Midbrain (tissue), 1 donor: ENCODE data around the gene P4HB.

Experiments
- DNase-seq: peaks from one replicate; lab custom pipeline; 2025; lab: John Stamatoyannopoulos, UW

The P4HB gene

DNA sequence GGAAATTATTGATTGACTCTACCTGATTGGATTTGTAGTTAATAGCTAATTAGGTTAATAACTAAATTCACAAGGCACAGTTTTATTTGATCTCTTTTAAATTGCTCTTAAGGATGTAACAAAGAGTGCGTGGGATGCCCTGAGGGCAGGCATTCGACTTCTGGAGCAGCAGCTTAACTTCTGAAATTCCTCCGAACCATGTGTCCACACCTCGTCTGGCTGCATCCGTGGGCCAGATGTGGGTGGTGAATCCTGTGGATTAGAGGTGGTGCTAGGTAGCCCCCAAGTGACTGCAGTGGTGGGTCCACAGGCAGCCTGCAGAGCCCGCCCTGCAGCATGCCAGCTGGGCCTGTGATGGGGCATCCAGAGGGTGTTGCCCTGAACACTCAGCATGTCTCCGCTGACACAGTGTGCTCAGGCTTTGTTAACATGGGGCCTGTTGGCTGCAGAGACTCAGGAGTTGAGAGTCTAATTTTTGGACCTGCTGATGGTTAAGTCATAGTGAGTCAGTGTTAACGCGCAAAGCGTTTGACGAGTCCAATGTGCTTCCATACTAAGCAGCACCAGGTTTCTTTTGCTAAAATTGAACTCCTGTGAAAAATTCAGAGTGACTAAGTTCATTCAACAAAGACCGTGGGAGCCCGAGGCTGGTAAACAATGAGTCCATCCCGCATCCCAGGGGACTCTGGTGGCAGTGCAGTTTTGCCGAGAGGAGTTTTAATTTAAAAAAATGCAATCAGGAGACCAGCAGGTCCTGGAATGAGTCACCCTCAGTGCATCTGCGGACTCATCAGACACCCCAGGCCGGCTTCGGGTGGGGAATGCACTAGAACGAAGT, 37.9 kb upstream of the P4HB start:
- DNase-seq, result no peak

- no peak for DNase-seq
Measured at GRCh38 chr17:81895400-81895799, 35.1 kb upstream of the P4HB start.

GRCh38 chr17:81891303-81891552, 30.9 kb upstream of the P4HB start:
- no peak for DNase-seq

- no peak for DNase-seq
Measured at GRCh38 chr17:81890447-81891302, 30.3 kb upstream of the P4HB start.

DNA sequence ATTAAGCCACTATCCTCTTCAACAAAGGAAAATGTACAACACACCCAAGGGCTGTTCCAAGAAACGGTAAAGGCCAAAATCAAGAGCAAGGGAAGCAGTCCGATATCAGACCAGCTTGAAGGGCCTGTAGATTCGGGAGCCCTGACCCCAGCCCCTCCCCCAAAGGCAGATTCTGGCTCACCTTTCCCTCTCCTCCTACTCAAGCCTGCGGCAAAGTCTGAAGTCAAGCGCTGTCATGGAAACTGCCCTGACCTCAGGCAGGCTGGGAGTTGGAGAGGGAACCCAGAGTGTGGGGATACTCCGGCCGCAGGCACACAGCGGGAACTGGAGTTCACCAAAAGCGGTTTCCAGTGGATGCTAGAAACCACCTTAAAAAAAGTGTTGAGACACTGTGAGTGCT, 29.3 kb upstream of the P4HB start:
- no peak for DNase-seq

GRCh38 chr17:81888988-81889595, 28.8 kb upstream of the P4HB start:
- no peak for DNase-seq

GRCh38 chr17:81888105-81888987, 28.0 kb upstream of the P4HB start:
- no peak for DNase-seq

DNA sequence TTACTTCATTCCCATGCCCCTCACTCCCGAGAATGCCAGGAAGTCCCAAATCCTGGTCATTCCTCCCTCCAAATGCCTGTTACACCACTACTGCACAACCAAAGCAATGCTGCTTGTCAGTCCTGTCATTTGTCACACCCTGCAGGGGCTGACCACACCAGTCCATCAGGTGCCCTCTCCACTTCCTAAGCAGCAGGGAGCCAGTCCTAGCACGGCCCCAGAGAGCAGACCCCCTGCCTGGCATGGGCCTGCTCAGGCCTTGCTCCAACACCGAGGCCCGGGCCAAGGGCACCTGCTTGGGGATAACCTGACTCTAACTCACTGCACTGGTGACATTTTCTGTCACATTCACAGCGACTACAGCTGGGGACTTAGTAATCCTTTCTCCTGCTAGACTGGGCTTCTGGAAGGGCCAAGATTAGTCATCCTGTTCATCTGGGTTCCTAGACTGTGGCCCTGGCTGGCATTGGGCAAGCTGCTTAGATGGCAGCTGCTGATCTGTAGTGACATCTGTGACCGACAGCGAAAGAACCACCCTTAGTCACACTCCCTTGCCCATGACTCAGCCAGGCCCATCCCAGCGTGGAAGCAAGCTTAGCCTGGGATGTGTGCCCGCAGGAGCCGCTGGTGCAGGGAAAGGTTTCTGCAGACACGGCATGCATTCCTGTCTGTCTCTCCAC, 25.7 kb upstream of the P4HB start:
- no peak for DNase-seq

GRCh38 chr17:81885454-81885853, 25.1 kb upstream of the P4HB start:
- no peak for DNase-seq

- DNase-seq, result no peak
Measured at GRCh38 chr17:81884968-81885367, 24.6 kb upstream of the P4HB start.

DNA sequence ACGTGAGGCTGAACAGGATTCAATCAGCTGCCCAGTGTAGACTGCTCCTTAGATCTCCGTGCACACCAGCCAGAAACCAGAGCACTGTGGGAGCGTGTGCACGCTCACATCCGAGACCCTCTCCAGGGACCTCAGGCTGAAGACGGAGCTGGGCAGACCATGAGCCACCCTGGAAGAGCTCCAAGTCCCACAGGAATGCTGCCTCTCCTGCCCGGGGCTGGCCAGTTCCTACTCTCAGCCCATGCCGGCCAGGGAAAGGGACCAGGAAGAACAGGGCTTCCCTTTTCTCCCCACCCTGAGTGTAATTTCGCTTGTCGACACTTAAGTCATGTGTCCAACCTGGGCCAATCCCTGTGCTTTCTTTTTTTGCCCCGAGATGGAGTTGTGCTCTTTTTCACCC, 24.2 kb upstream of the P4HB start:
- no peak for DNase-seq

DNA sequence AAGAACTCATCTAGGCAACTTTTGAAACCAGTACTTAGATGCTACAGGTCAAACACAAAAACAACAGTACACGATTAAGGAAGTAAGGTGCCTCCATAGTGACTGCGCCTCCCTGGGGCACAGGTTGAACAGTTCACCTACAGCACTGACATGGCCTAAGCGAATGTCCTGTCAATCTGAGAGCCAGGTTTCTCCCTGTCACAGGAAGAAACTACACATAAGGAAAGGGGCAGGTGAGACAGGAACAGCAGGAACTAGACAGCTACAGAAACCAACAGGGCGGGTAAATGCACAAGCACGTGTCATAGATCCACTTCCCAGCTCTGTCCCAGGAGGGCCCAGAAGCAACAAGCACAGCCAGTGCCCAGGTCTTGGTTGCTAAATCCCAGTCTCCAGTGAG, 18.8 kb upstream of the P4HB start:
- DNase-seq, result no peak

- DNase-seq, result no peak
Measured at GRCh38 chr17:81878294-81878693, 18.0 kb upstream of the P4HB start.

GRCh38 chr17:81877569-81877968, 17.2 kb upstream of the P4HB start:
- no peak for DNase-seq

DNA sequence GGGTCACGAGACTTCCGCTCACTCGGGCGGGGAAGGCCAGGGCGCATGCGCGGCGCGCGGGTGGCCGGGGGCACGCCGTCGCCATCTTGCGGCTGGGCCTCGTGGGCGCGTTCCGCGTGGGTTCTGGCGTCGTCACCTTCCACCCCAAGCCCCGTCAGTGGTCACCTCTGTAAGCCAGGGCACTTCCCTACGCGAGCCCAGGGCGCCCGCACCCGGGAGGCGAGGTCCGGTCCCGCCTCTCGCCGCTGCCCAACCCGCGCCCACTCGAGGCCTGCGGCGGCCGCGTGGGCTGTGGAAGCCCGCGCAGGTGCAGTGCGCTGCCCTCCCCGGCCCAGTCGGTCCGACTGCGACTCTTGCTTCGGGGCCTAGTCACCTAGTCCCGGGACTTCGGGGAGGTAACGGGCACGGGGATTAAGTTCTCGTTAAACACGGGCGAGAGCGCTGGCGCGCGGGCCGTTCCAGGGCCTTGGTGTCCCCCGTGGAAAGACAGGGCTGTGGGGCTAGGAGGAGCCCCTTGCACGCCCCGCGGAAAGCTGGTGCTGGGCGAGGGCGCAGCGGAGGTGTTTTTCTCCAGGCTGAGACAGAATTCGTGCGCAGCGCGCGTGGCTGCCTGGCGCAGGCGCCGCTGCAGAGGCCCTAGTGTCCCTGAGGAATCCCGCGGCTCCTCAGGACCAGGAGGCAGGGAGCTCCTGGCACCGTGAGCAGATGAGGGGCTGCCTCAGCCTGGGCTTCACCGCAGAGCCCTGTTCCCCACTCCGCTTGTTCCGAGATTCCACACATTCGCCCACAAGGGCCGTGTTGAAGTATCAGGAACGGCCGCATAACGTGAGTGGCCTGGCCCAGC, 11.3 kb upstream of the P4HB start:
- peak; percentile 89 for DNase-seq

DNA sequence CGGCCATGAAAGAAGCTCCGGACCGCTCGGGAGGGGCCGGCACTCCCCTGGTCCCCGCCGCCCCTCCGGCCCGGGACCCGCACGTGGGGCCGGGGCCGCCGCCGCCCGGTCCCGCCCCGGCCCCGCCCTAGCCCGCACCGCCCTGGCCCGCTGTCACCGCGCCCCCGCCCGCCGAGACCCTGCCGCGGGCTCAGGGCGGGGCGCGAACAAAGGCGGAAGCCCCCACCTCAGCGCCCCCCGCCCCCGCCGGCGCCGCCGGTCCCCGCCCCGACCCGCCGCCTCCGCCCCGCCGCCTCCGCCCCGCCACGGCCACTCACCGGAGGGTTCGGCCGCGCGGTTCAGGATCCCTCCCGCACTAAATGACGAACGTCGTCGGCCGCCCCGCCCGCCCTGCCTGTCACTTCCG, 10.6 kb upstream of the P4HB start, which contains the start of gene ARHGDIA:
Gene ARHGDIA, minus strand, starts transcription at position 357 of the 406 bp plus-strand sequence. CDS start 1,407 bp downstream, outside the sequence.
- no peak for DNase-seq

DNA sequence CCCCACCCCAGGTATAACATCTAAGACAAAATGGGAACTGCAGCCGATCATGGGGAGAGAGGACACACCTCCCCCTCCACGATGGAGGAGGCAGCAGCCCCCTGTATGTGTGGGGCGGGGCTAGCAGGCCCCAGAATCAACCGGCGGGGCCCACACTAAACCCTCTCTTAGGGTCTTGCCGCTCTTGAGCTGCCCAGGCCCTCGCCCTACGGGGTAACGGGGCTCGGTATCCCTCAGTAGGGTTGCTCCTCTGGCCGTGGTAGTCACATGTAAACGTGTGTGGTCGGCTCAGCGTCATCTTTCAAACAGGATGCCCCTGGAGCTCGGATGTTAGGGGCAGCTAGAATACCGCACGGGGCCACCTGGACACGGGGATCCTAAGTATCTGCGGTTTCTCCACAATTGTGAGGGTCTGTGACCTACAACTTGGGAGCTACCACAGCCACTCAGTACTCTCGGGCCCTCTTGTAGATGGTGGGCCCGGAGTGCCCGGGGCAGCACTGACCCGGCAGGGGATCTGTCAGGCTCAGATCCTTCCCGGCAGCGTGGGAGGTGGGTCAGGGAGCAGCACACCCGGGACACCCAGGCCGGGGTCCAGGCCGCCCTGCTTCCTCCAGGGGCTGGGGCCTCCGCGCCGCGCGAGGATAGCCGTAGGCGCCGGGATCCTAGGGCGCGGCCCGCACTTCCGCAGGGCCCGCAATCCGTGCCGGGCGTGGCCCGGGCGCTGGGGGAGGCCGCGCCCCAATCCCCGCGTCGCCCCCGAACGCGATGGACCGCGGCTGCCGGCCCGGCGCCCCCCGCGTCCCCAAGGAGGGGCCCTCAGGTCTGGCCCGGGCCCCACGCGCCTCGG, 10.0 kb upstream of the P4HB start:
- no peak for DNase-seq

DNA sequence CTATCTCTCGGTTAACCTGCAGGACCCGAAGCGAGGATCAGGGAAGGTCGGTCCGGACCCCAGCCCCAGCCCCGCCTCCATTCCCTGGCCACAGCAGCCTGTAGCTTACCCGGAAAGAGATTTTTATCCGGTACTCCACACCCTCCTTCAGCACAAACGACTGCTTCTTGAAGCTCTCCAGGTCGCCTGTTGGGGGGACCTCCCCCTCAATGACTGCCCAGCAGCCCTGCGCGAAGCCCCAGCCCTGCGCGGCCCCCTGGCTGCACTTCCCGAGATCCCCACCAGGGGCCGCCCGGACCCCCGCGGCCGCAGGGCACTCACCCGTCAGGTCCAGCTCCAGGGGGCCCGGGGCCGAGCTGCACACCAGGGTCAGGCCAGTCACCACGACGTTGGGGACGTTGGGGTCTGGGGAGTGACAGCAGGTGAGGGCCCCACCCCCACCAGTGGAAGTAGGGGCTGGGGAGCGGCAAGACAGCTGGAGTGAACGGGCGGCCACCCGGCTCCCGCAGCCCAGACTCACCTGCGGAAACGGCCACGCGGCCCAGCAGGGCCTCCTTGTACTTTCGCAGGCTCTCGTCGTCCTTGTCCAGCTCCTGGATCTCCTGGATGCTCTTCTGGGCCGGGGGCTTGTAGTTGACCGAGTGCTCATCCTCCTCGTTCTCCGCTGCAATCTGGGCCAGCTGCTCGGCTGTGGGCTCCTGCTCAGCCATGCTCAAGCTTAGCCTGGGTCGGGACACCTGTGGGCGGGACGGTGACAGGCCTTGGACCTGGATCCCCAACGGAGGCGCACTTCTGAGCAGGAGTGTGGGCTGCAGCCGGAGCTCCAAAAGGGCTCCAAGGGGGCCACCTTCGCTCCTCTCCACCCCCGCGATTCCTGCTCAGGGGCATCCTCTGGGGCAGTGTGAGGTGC, 9.1 kb upstream of the P4HB start:
- peak; percentile 8 for DNase-seq
